D721Med (cell line): Measurements from ENCODE around the gene GRIA4.
"Not testable (repeated sequence)": the region's sequence is repeated elsewhere in the genome, so short reads cannot be mapped to it uniquely, and the experiment has no call there.

ENCODE experiments used
- DNase-seq: peaks from one replicate; pipeline ENCODE4 v3.0.0; 2011; ENCODE audit warnings: low spot score; ENCODE audit not compliant: insufficient read length
- FAIRE-seq: peaks from 2 replicates; lab custom pipeline; 2011; peaks lifted over from hg19 to GRCh38; lab: Jason Lieb, UNC
- CTCF ChIP-seq: IDR thresholded peaks from 2 replicates; pipeline ENCODE4 v1.5.1; 2012; ENCODE audit warnings: mild to moderate bottlenecking, control low read depth; ENCODE audit not compliant: insufficient read depth; ENCODE audit errors: missing control alignments

GRIA4 gene

DNA sequence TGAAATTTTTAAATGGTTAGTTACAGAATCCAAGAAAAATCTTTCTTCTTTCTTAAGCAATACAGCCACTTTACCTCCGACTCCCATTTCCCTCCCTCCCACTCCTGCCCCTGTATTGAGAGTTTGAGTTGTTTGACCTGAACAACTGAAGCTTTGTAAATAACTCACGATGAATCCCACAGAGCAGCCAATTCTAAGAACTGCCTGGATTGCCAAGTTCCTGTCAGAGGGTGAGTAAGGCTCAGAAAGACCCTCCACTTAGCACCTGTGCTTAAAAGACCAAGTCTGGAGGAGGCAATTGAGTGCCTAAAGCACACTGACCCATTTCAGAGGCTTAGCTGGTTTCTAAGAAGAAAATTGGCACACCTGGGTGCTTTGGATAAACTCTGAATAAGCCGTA, 253.7 kb downstream of the GRIA4 start:
- DNase-seq: no peak
- no peak for TF ChIP-seq CTCF
- no peak for FAIRE-seq

GRCh38 chr11:105867742-105868141, 257.9 kb downstream of the GRIA4 start:
- FAIRE-seq: no peak

GRCh38 chr11:105868762-105869285, 259.0 kb downstream of the GRIA4 start:
- DNase-seq (no peak), FAIRE-seq (no peak)
- no peak for TF ChIP-seq CTCF

More at GRCh38 chr11:105867742-105868141, 257.9 kb downstream of the GRIA4 start:
- DNase-seq: no peak
- no peak for TF ChIP-seq CTCF

GRCh38 chr11:105870516-105871113, 260.7 kb downstream of the GRIA4 start:
- TF ChIP-seq CTCF: no peak

GRCh38 chr11:105878510-105878909, 268.6 kb downstream of the GRIA4 start:
- DNase-seq: no peak
- no peak for FAIRE-seq

More at GRCh38 chr11:105870516-105871113, 260.7 kb downstream of the GRIA4 start:
- no peak for FAIRE-seq
- no peak for DNase-seq

DNA sequence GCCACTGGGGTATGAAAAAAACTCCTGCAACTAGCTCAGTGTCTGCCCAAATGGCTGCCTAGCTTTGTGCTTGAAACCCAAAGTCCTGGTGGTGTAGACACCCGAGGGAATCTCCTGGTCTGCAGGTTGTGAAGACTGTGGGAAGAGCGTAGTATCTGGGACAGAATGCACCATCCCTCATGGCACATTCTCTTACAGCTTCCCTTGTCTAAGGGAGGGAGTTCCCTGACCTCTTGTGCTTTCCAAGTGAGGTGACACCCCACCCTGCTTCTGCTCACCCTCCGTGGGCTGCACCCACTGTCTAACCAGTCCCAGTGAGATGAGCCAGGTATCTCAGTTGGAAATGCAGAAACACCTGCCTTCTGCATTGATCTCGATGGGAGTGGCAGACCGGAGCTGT, 269.1 kb downstream of the GRIA4 start:
- DNase-seq, FAIRE-seq: not testable (repeated sequence)

More at GRCh38 chr11:105878510-105878909, 268.6 kb downstream of the GRIA4 start:
- TF ChIP-seq CTCF: no peak

- DNase-seq (no peak), FAIRE-seq (no peak)
- no peak for TF ChIP-seq CTCF
Observed at GRCh38 chr11:105881027-105881426, 271.2 kb downstream of the GRIA4 start.
